DND-41 (cell line): ENCODE data around the gene EHD1.

Experiments used
- EZH2 ChIP-seq: IDR thresholded peaks from 3 replicates; pipeline ENCODE4 v1.6.1; 2012; ENCODE audit warnings: borderline replicate concordance, low read depth, mild to moderate bottlenecking, moderate library complexity, low read length, inconsistent platforms; ENCODE audit not compliant: severe bottlenecking
- TF ChIP-seq, protein P1 (sequence below): IDR thresholded peaks from 2 replicates; pipeline ENCODE4 v1.5.1; 2012; ENCODE audit warnings: borderline replicate concordance, low read length, moderate library complexity, mild to moderate bottlenecking; ENCODE audit not compliant: poor library complexity, severe bottlenecking; ENCODE audit errors: extremely low read depth

DNA sequence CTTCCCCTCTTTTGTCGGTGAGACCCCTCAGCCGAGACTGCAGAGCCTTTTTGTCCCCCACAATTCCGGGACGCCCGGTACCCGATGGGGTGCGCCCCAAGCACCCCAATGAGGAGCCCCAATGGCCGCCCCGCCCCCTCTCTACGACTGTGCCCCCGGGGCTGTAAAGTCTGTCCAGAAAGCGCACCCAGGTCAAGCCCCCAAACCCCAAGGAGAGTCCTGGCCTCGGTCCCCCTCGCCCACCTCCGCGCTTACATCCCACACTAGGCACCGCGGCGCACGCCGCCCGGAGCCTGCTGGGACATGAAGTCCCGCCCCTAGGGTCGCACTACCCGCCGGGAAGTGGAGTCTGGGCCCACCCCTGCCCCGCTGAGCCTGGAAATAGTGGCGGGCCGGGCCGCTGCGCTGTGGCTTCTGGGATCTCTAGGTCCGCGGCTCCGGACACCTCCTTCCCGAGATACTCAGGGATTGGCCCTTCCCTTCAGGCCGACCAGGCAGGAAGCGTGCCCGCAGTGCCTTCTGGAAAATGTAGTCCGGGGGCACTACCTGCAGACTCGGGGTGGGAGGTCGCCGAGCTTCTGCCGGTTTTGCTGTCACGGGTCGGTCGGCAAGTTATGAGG is 68.0 kb downstream of the EHD1 start, which contains the start of gene MEN1:
- TF ChIP-seq, protein P1, sequence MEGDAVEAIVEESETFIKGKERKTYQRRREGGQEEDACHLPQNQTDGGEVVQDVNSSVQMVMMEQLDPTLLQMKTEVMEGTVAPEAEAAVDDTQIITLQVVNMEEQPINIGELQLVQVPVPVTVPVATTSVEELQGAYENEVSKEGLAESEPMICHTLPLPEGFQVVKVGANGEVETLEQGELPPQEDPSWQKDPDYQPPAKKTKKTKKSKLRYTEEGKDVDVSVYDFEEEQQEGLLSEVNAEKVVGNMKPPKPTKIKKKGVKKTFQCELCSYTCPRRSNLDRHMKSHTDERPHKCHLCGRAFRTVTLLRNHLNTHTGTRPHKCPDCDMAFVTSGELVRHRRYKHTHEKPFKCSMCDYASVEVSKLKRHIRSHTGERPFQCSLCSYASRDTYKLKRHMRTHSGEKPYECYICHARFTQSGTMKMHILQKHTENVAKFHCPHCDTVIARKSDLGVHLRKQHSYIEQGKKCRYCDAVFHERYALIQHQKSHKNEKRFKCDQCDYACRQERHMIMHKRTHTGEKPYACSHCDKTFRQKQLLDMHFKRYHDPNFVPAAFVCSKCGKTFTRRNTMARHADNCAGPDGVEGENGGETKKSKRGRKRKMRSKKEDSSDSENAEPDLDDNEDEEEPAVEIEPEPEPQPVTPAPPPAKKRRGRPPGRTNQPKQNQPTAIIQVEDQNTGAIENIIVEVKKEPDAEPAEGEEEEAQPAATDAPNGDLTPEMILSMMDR: no peak
- TF ChIP-seq EZH2: no peak
